Neural cell (in vitro differentiated cells): ENCODE data around the gene HMCN2. TPM values are rescaled to one million over a fixed set of nuclear protein-coding genes. Genes with fewer than 3 reads are reported as not detected.

ENCODE experiments used
- H2AFZ ChIP-seq: fragments of 200-600, 300-800 bp; sonication (generic), shearing (Covaris generic); 2 replicates; pipeline ENCODE4 v1.6.0; 2014; ENCODE audit warnings: low read depth, mild to moderate bottlenecking, antibody characterized with exemption, low read length, moderate library complexity
- H3F3A ChIP-seq: fragments of 200-600 bp; shearing (Covaris generic); 2 replicates; pipeline ENCODE4 v1.6.1; 2016; ENCODE audit warnings: mild to moderate bottlenecking, moderate library complexity, mixed read lengths, antibody characterized with exemption, low read length; ENCODE audit not compliant: insufficient read depth, poor library complexity, severe bottlenecking
- H3K27ac ChIP-seq: fragments of 200-600, 300-800 bp; sonication (generic), shearing (Covaris generic); 2 replicates; pipeline ENCODE4 v1.5.1; 2014; ENCODE audit warnings: mild to moderate bottlenecking, low read length, moderate library complexity
- H3K27me3 ChIP-seq: fragments of 300-800, 200-600 bp; sonication (generic), shearing (Covaris generic); 2 replicates; pipeline ENCODE4 v1.6.0; 2014; ENCODE audit warnings: mild to moderate bottlenecking, low read depth, low read length, moderate library complexity; ENCODE audit not compliant: insufficient read depth
- H3K36me3 ChIP-seq: fragments of 300-800, 200-600 bp; sonication (generic), shearing (Covaris generic); 2 replicates; pipeline ENCODE4 v1.5.1; 2014; ENCODE audit warnings: mild to moderate bottlenecking, antibody characterized with exemption, low read length, moderate library complexity; ENCODE audit not compliant: insufficient read depth
- H3K4me2 ChIP-seq: fragments of 300-800, 200-600 bp; sonication (generic), shearing (Covaris generic); 2 replicates; pipeline ENCODE4 v1.6.0; 2014; ENCODE audit warnings: mild to moderate bottlenecking, low read length
- H3K4me3 ChIP-seq: fragments of 300-800, 200-600 bp; sonication (generic), shearing (Covaris generic); 2 replicates; pipeline ENCODE4 v1.5.1; 2014; ENCODE audit warnings: mild to moderate bottlenecking, low read length, moderate library complexity
- H3K79me2 ChIP-seq: fragments of 200-600 bp; shearing (Covaris generic); replicated peaks from 2 replicates; pipeline ENCODE4 v1.6.0; 2014; ENCODE audit warnings: mild to moderate bottlenecking, low read length, moderate library complexity; ENCODE audit not compliant: insufficient read depth
- H3K9ac ChIP-seq: fragments of 300-800, 200-600 bp; sonication (generic), shearing (Covaris generic); 2 replicates; pipeline ENCODE4 v1.6.1; 2016; ENCODE audit warnings: mild to moderate bottlenecking, low read length, mixed read lengths
- H3K9me2 ChIP-seq: fragments of 200-600 bp; shearing (Covaris generic); 2 replicates; pipeline ENCODE4 v1.6.1; 2016; ENCODE audit warnings: mild to moderate bottlenecking, low read length, mixed read lengths; ENCODE audit not compliant: insufficient read depth
- H3K9me3 ChIP-seq: fragments of 200-600, 300-800 bp; sonication (generic), shearing (Covaris generic); 2 replicates; pipeline ENCODE4 v1.6.1; 2016; ENCODE audit warnings: mild to moderate bottlenecking, mixed run types, low read length, moderate library complexity, mixed read lengths
- H4K20me1 ChIP-seq: fragments of 200-600 bp; shearing (Covaris generic); 2 replicates; pipeline ENCODE4 v1.6.1; 2016; ENCODE audit warnings: mild to moderate bottlenecking, mixed run types; ENCODE audit not compliant: insufficient read depth
- EP300 ChIP-seq: fragments of 450-650 bp; conservative IDR thresholded peaks from 2 replicates; pipeline ENCODE4 v1.6.1; 2014; ENCODE audit warnings: antibody characterized with exemption, mild to moderate bottlenecking, moderate library complexity; ENCODE audit not compliant: poor library complexity, severe bottlenecking
- EZH2 ChIP-seq: fragments of 200-600, 300-800 bp; shearing (Covaris generic), sonication (generic); IDR thresholded peaks from 2 replicates; pipeline ENCODE4 v1.6.1; 2014; ENCODE audit warnings: antibody characterized with exemption, low read length, borderline replicate concordance, mild to moderate bottlenecking; ENCODE audit not compliant: insufficient read depth, poor library complexity, severe bottlenecking
- MXI1 ChIP-seq: fragments of 450-650 bp; conservative IDR thresholded peaks from 2 replicates; pipeline ENCODE4 v1.6.1; 2014; ENCODE audit warnings: antibody characterized with exemption, mild to moderate bottlenecking; ENCODE audit not compliant: poor library complexity, severe bottlenecking
- POLR2AphosphoS5 ChIP-seq: IDR thresholded peaks from 2 replicates; pipeline ENCODE4 v1.6.1; 2012
- RAD21 ChIP-seq: fragments of 450-650 bp; conservative IDR thresholded peaks from 2 replicates; pipeline ENCODE4 v1.6.1; 2014; ENCODE audit warnings: antibody characterized with exemption, mild to moderate bottlenecking, moderate library complexity
- SMC3 ChIP-seq: fragments of 450-650 bp; conservative IDR thresholded peaks from 2 replicates; pipeline ENCODE4 v1.6.1; 2014; ENCODE audit warnings: antibody characterized with exemption, mild to moderate bottlenecking, moderate library complexity; ENCODE audit not compliant: poor library complexity
- TAF1 ChIP-seq: IDR thresholded peaks from 2 replicates; pipeline ENCODE4 v1.6.1; 2012; ENCODE audit warnings: low read depth
- polyA plus RNA-seq: library from polyadenylated mRNA; depleted of rRNA; stranded (reverse); fragments of >200 nt; gene quantifications from 2 replicates; pipeline ENCODE4 v1.2.3, GENCODE V29; 2014
- TF ChIP-seq, protein P1 (sequence below): fragments of 450-650 bp; IDR thresholded peaks from 2 replicates; pipeline ENCODE4 v1.5.1; 2014; ENCODE audit warnings: antibody characterized with exemption, mild to moderate bottlenecking, moderate library complexity; ENCODE audit not compliant: poor library complexity, severe bottlenecking
- TF ChIP-seq, protein P2 (sequence below): IDR thresholded peaks from 2 replicates; pipeline ENCODE4 v1.6.1; 2012; ENCODE audit warnings: borderline replicate concordance

Gene HMCN2
- polyA plus RNA-seq, 1 donor from 2014 or later = 1.7 TPM

DNA sequence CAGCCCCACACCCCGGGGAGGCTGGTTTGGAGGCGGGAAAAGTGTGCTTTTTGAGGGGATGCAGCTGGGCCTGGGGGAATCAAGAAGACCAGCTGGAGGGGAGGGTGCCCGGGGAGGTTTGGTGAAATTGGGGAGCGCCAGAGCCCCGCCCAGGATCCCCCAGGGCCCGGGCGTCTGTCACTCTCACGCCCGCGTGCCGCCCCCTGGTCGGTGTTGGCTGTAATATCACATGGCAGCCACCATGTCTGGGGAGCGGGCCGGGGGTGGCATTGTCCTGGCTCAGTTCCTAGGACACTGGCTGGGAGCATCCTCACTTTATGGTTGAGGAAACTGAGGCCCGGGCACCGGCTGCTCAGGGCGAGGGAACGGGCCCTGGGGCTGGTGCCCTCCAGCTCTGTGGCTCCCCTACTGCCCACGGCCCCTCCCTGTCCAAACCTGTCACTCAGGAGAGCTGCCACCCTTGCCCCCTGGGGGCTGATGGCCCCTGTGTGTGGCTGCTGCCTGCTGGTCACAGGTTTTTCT lies 206.7 kb downstream of the HMCN2 start:
- Histone ChIP-seq H3K27ac (no peak overlapping the region), H3K4me2 (no peak overlapping the region), H4K20me1 (no peaks in the 10 kb centered on the region), H3K9me2 (no peaks in the 10 kb centered on the region), H3K9ac (no peak overlapping the region), H3K79me2 (no peaks in the 10 kb centered on the region), H2AFZ (no peak overlapping the region), H3K9me3 (no peaks in the 10 kb centered on the region), H3K27me3 (peaks cover 9% of the 10 kb centered on the region), H3K36me3 (no peaks in the 10 kb centered on the region), H3K4me3 (no peak overlapping the region), H3F3A (no peaks in the 10 kb centered on the region)
- TF ChIP-seq EZH2 = no peak
- TF ChIP-seq SMC3 = no peak
- TF ChIP-seq, protein P1, sequence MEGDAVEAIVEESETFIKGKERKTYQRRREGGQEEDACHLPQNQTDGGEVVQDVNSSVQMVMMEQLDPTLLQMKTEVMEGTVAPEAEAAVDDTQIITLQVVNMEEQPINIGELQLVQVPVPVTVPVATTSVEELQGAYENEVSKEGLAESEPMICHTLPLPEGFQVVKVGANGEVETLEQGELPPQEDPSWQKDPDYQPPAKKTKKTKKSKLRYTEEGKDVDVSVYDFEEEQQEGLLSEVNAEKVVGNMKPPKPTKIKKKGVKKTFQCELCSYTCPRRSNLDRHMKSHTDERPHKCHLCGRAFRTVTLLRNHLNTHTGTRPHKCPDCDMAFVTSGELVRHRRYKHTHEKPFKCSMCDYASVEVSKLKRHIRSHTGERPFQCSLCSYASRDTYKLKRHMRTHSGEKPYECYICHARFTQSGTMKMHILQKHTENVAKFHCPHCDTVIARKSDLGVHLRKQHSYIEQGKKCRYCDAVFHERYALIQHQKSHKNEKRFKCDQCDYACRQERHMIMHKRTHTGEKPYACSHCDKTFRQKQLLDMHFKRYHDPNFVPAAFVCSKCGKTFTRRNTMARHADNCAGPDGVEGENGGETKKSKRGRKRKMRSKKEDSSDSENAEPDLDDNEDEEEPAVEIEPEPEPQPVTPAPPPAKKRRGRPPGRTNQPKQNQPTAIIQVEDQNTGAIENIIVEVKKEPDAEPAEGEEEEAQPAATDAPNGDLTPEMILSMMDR = no peak

GRCh38 chr9:130473009-130473408 lies 207.4 kb downstream of the HMCN2 start:
- H3K79me2 ChIP-seq = no peaks in the 10 kb centered on the region
- no peaks in the 10 kb centered on the region for H3K9me3 ChIP-seq
- no peaks in the 10 kb centered on the region for H3K9me2 ChIP-seq
- no peak overlapping the region for H3K4me2 ChIP-seq
- no peaks in the 10 kb centered on the region for H3K36me3 ChIP-seq
- H2AFZ ChIP-seq = no peak overlapping the region
- H3K4me3 ChIP-seq = no peak overlapping the region
- H3K9ac ChIP-seq = no peak overlapping the region
- no peaks in the 10 kb centered on the region for H3F3A ChIP-seq
- H3K27me3 ChIP-seq = peaks cover 12% of the 10 kb centered on the region
- no peaks in the 10 kb centered on the region for H4K20me1 ChIP-seq
- no peak for TF ChIP-seq RAD21
- TF ChIP-seq EZH2 = no peak
- TF ChIP-seq, protein P2, sequence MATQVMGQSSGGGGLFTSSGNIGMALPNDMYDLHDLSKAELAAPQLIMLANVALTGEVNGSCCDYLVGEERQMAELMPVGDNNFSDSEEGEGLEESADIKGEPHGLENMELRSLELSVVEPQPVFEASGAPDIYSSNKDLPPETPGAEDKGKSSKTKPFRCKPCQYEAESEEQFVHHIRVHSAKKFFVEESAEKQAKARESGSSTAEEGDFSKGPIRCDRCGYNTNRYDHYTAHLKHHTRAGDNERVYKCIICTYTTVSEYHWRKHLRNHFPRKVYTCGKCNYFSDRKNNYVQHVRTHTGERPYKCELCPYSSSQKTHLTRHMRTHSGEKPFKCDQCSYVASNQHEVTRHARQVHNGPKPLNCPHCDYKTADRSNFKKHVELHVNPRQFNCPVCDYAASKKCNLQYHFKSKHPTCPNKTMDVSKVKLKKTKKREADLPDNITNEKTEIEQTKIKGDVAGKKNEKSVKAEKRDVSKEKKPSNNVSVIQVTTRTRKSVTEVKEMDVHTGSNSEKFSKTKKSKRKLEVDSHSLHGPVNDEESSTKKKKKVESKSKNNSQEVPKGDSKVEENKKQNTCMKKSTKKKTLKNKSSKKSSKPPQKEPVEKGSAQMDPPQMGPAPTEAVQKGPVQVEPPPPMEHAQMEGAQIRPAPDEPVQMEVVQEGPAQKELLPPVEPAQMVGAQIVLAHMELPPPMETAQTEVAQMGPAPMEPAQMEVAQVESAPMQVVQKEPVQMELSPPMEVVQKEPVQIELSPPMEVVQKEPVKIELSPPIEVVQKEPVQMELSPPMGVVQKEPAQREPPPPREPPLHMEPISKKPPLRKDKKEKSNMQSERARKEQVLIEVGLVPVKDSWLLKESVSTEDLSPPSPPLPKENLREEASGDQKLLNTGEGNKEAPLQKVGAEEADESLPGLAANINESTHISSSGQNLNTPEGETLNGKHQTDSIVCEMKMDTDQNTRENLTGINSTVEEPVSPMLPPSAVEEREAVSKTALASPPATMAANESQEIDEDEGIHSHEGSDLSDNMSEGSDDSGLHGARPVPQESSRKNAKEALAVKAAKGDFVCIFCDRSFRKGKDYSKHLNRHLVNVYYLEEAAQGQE = no peak
- TF ChIP-seq, protein P1 = no peak
- TF ChIP-seq TAF1 = no peak
- no peak for TF ChIP-seq EP300
- TF ChIP-seq MXI1 = no peak
- TF ChIP-seq SMC3 = no peak
- no peak for TF ChIP-seq POLR2AphosphoS5
- no peak overlapping the region for H3K27ac ChIP-seq
